Measurements from ENCODE around the gene MIPEP.

The MIPEP gene

GRCh38 chr13:23799945-23800344 lies 89.3 kb downstream of the MIPEP start:
- no peaks in the 10 kb centered on the region for H3K9me3 ChIP-seq (ENCODE audit: control insufficient read depth in 1 of 2, low read length in 2 of 2)
- peaks cover 0 to 3% of the 10 kb centered on the region in 2 donors for H3K36me3 ChIP-seq (ENCODE audit: control insufficient read depth in 1 of 2, insufficient read depth in 2 of 2, low read length in 2 of 2)
- H3K4me1 ChIP-seq (ENCODE audit: control insufficient read depth in 1 of 2, insufficient read depth in 2 of 2, low read length in 2 of 2): no peaks in the 10 kb centered on the region
- no peak overlapping the region for H3K27ac ChIP-seq (ENCODE audit: low read depth, low read length)
- H3K4me3 ChIP-seq (ENCODE audit: low read depth in 1 of 2, low read length in 2 of 2): no peak overlapping the region
- no peak overlapping the region for H3K9ac ChIP-seq (ENCODE audit: low read depth in 1 of 2, low read length in 2 of 2)
- no peaks in the 10 kb centered on the region for H3K27me3 ChIP-seq (ENCODE audit: control insufficient read depth in 1 of 2, insufficient read depth in 2 of 2, low read length in 2 of 2)

GRCh38 chr13:23797276-23797903 lies 91.8 kb downstream of the MIPEP start:
- H3K27me3 ChIP-seq (ENCODE audit: control insufficient read depth in 1 of 2, insufficient read depth in 2 of 2, low read length in 2 of 2): no peaks in the 10 kb centered on the region
- no peak overlapping the region for H3K9ac ChIP-seq (ENCODE audit: low read depth in 1 of 2, low read length in 2 of 2)
- no peaks in the 10 kb centered on the region for H3K9me3 ChIP-seq (ENCODE audit: control insufficient read depth in 1 of 2, low read length in 2 of 2)
- peaks cover 0 to 3% of the 10 kb centered on the region in 2 donors for H3K36me3 ChIP-seq (ENCODE audit: control insufficient read depth in 1 of 2, insufficient read depth in 2 of 2, low read length in 2 of 2)
- H3K4me3 ChIP-seq (ENCODE audit: low read depth in 1 of 2, low read length in 2 of 2): no peak overlapping the region
- no peak overlapping the region for H3K27ac ChIP-seq (ENCODE audit: low read depth, low read length)
- H3K4me1 ChIP-seq (ENCODE audit: control insufficient read depth in 1 of 2, insufficient read depth in 2 of 2, low read length in 2 of 2): no peaks in the 10 kb centered on the region

GRCh38 chr13:23796551-23796950 lies 92.6 kb downstream of the MIPEP start:
- no peaks in the 10 kb centered on the region for H3K4me1 ChIP-seq (ENCODE audit: control insufficient read depth in 1 of 2, insufficient read depth in 2 of 2, low read length in 2 of 2)
- H3K27me3 ChIP-seq (ENCODE audit: control insufficient read depth in 1 of 2, insufficient read depth in 2 of 2, low read length in 2 of 2): no peaks in the 10 kb centered on the region
- H3K36me3 ChIP-seq (ENCODE audit: control insufficient read depth in 1 of 2, insufficient read depth in 2 of 2, low read length in 2 of 2): peaks cover 0 to 3% of the 10 kb centered on the region in 2 donors
- no peak overlapping the region for H3K9ac ChIP-seq (ENCODE audit: low read depth in 1 of 2, low read length in 2 of 2)
- H3K27ac ChIP-seq (ENCODE audit: low read depth, low read length): no peak overlapping the region
- no peaks in the 10 kb centered on the region for H3K9me3 ChIP-seq (ENCODE audit: control insufficient read depth in 1 of 2, low read length in 2 of 2)
- no peak overlapping the region for H3K4me3 ChIP-seq (ENCODE audit: low read depth in 1 of 2, low read length in 2 of 2)

- H3K9me3 ChIP-seq (ENCODE audit: control insufficient read depth in 1 of 2, low read length in 2 of 2): no peaks in the 10 kb centered on the region
- no peak overlapping the region for H3K27ac ChIP-seq (ENCODE audit: low read depth, low read length)
- no peaks in the 10 kb centered on the region for H3K4me1 ChIP-seq (ENCODE audit: control insufficient read depth in 1 of 2, insufficient read depth in 2 of 2, low read length in 2 of 2)
- no peak overlapping the region for H3K4me3 ChIP-seq (ENCODE audit: low read depth in 1 of 2, low read length in 2 of 2)
- no peak overlapping the region for H3K9ac ChIP-seq (ENCODE audit: low read depth in 1 of 2, low read length in 2 of 2)
- H3K27me3 ChIP-seq (ENCODE audit: control insufficient read depth in 1 of 2, insufficient read depth in 2 of 2, low read length in 2 of 2): no peaks in the 10 kb centered on the region
- H3K36me3 ChIP-seq (ENCODE audit: control insufficient read depth in 1 of 2, insufficient read depth in 2 of 2, low read length in 2 of 2): peaks cover 0 to 3% of the 10 kb centered on the region in 2 donors
Measured at GRCh38 chr13:23794267-23795161, 94.7 kb downstream of the MIPEP start.

- Histone ChIP-seq H3K4me1 (ENCODE audit: control insufficient read depth in 1 of 2, insufficient read depth in 2 of 2, low read length in 2 of 2) (no peaks in the 10 kb centered on the region), H3K4me3 (ENCODE audit: low read depth in 1 of 2, low read length in 2 of 2) (no peak overlapping the region), H3K9me3 (ENCODE audit: control insufficient read depth in 1 of 2, low read length in 2 of 2) (no peaks in the 10 kb centered on the region), H3K27me3 (ENCODE audit: control insufficient read depth in 1 of 2, insufficient read depth in 2 of 2, low read length in 2 of 2) (no peaks in the 10 kb centered on the region), H3K36me3 (ENCODE audit: control insufficient read depth in 1 of 2, insufficient read depth in 2 of 2, low read length in 2 of 2) (peaks cover 0 to 3% of the 10 kb centered on the region in 2 donors), H3K27ac (ENCODE audit: low read depth, low read length) (no peak overlapping the region), H3K9ac (ENCODE audit: low read depth in 1 of 2, low read length in 2 of 2) (no peak overlapping the region)
Measured at GRCh38 chr13:23793711-23794110, 95.5 kb downstream of the MIPEP start.

GRCh38 chr13:23792680-23793079 lies 96.5 kb downstream of the MIPEP start:
- H3K9me3 ChIP-seq (ENCODE audit: control insufficient read depth in 1 of 2, low read length in 2 of 2): no peaks in the 10 kb centered on the region

GRCh38 chr13:23790577-23791170 lies 98.5 kb downstream of the MIPEP start:
- Histone ChIP-seq H3K27ac (ENCODE audit: low read depth, low read length) (no peak overlapping the region), H3K36me3 (ENCODE audit: control insufficient read depth in 1 of 2, insufficient read depth in 2 of 2, low read length in 2 of 2) (no peaks in the 10 kb centered on the region), H3K4me3 (ENCODE audit: low read depth in 1 of 2, low read length in 2 of 2) (no peak overlapping the region), H3K27me3 (ENCODE audit: control insufficient read depth in 1 of 2, insufficient read depth in 2 of 2, low read length in 2 of 2) (no peaks in the 10 kb centered on the region), H3K9ac (ENCODE audit: low read depth in 1 of 2, low read length in 2 of 2) (no peak overlapping the region), H3K4me1 (ENCODE audit: control insufficient read depth in 1 of 2, insufficient read depth in 2 of 2, low read length in 2 of 2) (no peaks in the 10 kb centered on the region), H3K9me3 (ENCODE audit: control insufficient read depth in 1 of 2, low read length in 2 of 2) (no peaks in the 10 kb centered on the region)

More at GRCh38 chr13:23792680-23793079, 96.5 kb downstream of the MIPEP start:
- H3K4me1 ChIP-seq (ENCODE audit: control insufficient read depth in 1 of 2, insufficient read depth in 2 of 2, low read length in 2 of 2): no peaks in the 10 kb centered on the region
- H3K27ac ChIP-seq (ENCODE audit: low read depth, low read length): no peak overlapping the region
- no peak overlapping the region for H3K9ac ChIP-seq (ENCODE audit: low read depth in 1 of 2, low read length in 2 of 2)
- no peaks in the 10 kb centered on the region for H3K36me3 ChIP-seq (ENCODE audit: control insufficient read depth in 1 of 2, insufficient read depth in 2 of 2, low read length in 2 of 2)
- H3K27me3 ChIP-seq (ENCODE audit: control insufficient read depth in 1 of 2, insufficient read depth in 2 of 2, low read length in 2 of 2): no peaks in the 10 kb centered on the region
- no peak overlapping the region for H3K4me3 ChIP-seq (ENCODE audit: low read depth in 1 of 2, low read length in 2 of 2)

- Histone ChIP-seq H3K27ac (ENCODE audit: low read depth, low read length) (no peak overlapping the region), H3K36me3 (ENCODE audit: control insufficient read depth in 1 of 2, insufficient read depth in 2 of 2, low read length in 2 of 2) (no peaks in the 10 kb centered on the region), H3K27me3 (ENCODE audit: control insufficient read depth in 1 of 2, insufficient read depth in 2 of 2, low read length in 2 of 2) (no peaks in the 10 kb centered on the region), H3K9me3 (ENCODE audit: control insufficient read depth in 1 of 2, low read length in 2 of 2) (no peaks in the 10 kb centered on the region), H3K4me3 (ENCODE audit: low read depth in 1 of 2, low read length in 2 of 2) (no peak overlapping the region), H3K9ac (ENCODE audit: low read depth in 1 of 2, low read length in 2 of 2) (no peak overlapping the region), H3K4me1 (ENCODE audit: control insufficient read depth in 1 of 2, insufficient read depth in 2 of 2, low read length in 2 of 2) (no peaks in the 10 kb centered on the region)
Measured at GRCh38 chr13:23789576-23790346, 99.4 kb downstream of the MIPEP start.

- H3K4me3 ChIP-seq (ENCODE audit: low read depth in 1 of 2, low read length in 2 of 2): no peak overlapping the region
- no peak overlapping the region for H3K9ac ChIP-seq (ENCODE audit: low read depth in 1 of 2, low read length in 2 of 2)
- no peak overlapping the region for H3K27ac ChIP-seq (ENCODE audit: low read depth, low read length)
- H3K9me3 ChIP-seq (ENCODE audit: control insufficient read depth in 1 of 2, low read length in 2 of 2): no peaks in the 10 kb centered on the region
- no peaks in the 10 kb centered on the region for H3K27me3 ChIP-seq (ENCODE audit: control insufficient read depth in 1 of 2, insufficient read depth in 2 of 2, low read length in 2 of 2)
- no peaks in the 10 kb centered on the region for H3K36me3 ChIP-seq (ENCODE audit: control insufficient read depth in 1 of 2, insufficient read depth in 2 of 2, low read length in 2 of 2)
- no peaks in the 10 kb centered on the region for H3K4me1 ChIP-seq (ENCODE audit: control insufficient read depth in 1 of 2, insufficient read depth in 2 of 2, low read length in 2 of 2)
Measured at GRCh38 chr13:23788459-23788858, 100.7 kb downstream of the MIPEP start.

Measured in duodenal mucosa (tissue), 2 donors.